Liver (tissue), 9 donors: ENCODE data around the gene TFR2. TPM values are rescaled to one million over a fixed set of nuclear protein-coding genes. Genes with fewer than 3 reads are reported as not detected.

Experiments
- DNase-seq: peaks from one replicate; pipeline ENCODE4 v3.0.0-alpha.2; 2017; ENCODE audit warnings: low spot score
- H3K27ac ChIP-seq, 2 donors: one replicate each; pipeline ENCODE4 v1.7.0; 2013; ENCODE audit warnings: inconsistent platforms in 2 of 2, low read length in 2 of 2, control low read depth in 1 of 2, low read depth in 1 of 2, mild to moderate bottlenecking in 1 of 2
- H3K27me3 ChIP-seq, 4 donors: one replicate each; pipeline versions ENCODE4 v1.6.1 to v1.7.0; 2013; ENCODE audit warnings: low read length in 3 of 4, inconsistent platforms in 1 of 4, mild to moderate bottlenecking in 1 of 4, moderate library complexity in 1 of 4; ENCODE audit not compliant: control insufficient read depth in 4 of 4, insufficient read depth in 4 of 4
- H3K36me3 ChIP-seq, 4 donors: one replicate each; pipeline versions ENCODE4 v1.6.1 to v1.7.0; 2013; ENCODE audit warnings: low read length in 3 of 4, mild to moderate bottlenecking in 3 of 4, low read depth in 1 of 4, moderate library complexity in 1 of 4; ENCODE audit not compliant: control insufficient read depth in 4 of 4, insufficient read depth in 3 of 4
- H3K4me1 ChIP-seq, 4 donors: one replicate each; pipeline versions ENCODE4 v1.6.1 to v1.7.0; 2013; ENCODE audit warnings: low read length in 3 of 4, mild to moderate bottlenecking in 3 of 4, moderate library complexity in 1 of 4; ENCODE audit not compliant: control insufficient read depth in 4 of 4, insufficient read depth in 4 of 4
- H3K4me3 ChIP-seq, 3 donors: one replicate each; pipeline versions ENCODE4 v1.6.1 to v1.7.0; 2013; ENCODE audit warnings: low read length in 3 of 3, control low read depth in 1 of 3, low read depth in 1 of 3, mild to moderate bottlenecking in 1 of 3
- H3K9ac ChIP-seq, 2 donors: one replicate each; pipeline ENCODE4 v1.7.0; 2013; ENCODE audit warnings: low read length in 2 of 2, mild to moderate bottlenecking in 2 of 2, moderate library complexity in 2 of 2, control low read depth in 1 of 2, low read depth in 1 of 2
- H3K9me3 ChIP-seq, 4 donors: one replicate each; pipeline versions ENCODE4 v1.6.1 to v1.7.0; 2013; ENCODE audit warnings: low read length in 3 of 4; ENCODE audit not compliant: control insufficient read depth in 4 of 4
- ATF3 ChIP-seq: IDR thresholded peaks from 2 replicates; pipeline ENCODE4 v1.6.1; 2016; ENCODE audit warnings: antibody characterized with exemption
- CTCF ChIP-seq: fragments of 150-350 bp; IDR thresholded peaks from 2 replicates; pipeline ENCODE4 v1.5.1; 2017; ENCODE audit warnings: improper control_type of control experiment, low read depth, low read length; ENCODE audit not compliant: missing input control
- EGR1 ChIP-seq, 2 donors: IDR thresholded peaks; 2 replicates each; pipeline ENCODE4 v1.6.1; 2016 to 2018; ENCODE audit warnings: antibody characterized with exemption in 2 of 2, low read depth in 2 of 2
- FOXA1 ChIP-seq: IDR thresholded peaks from 2 replicates; pipeline ENCODE4 v1.6.1; 2016; ENCODE audit warnings: antibody characterized with exemption
- FOXA2 ChIP-seq: IDR thresholded peaks from 2 replicates; pipeline ENCODE4 v1.6.1; 2016; ENCODE audit warnings: antibody characterized with exemption
- GABPA ChIP-seq, 2 donors: IDR thresholded peaks in 1 of 2; conservative IDR thresholded peaks in 1 of 2; 2 replicates each; pipeline ENCODE4 v1.6.1; 2016; ENCODE audit warnings: antibody characterized with exemption in 2 of 2, mild to moderate bottlenecking in 1 of 2, moderate library complexity in 1 of 2
- HNF4A ChIP-seq, 2 donors: conservative IDR thresholded peaks; 2 replicates each; pipeline ENCODE4 v1.6.1; 2016; ENCODE audit warnings: antibody characterized with exemption in 2 of 2, mild to moderate bottlenecking in 2 of 2
- HNF4G ChIP-seq: IDR thresholded peaks from 2 replicates; pipeline ENCODE4 v1.6.1; 2016; ENCODE audit warnings: antibody characterized with exemption
- JUND ChIP-seq, 2 donors: IDR thresholded peaks; 2 replicates each; pipeline ENCODE4 v1.6.1; 2016; ENCODE audit warnings: antibody characterized with exemption in 2 of 2
- MAX ChIP-seq: IDR thresholded peaks from 2 replicates; pipeline ENCODE4 v1.6.1; 2016; ENCODE audit warnings: antibody characterized with exemption
- NR2F2 ChIP-seq: IDR thresholded peaks from 2 replicates; pipeline ENCODE4 v1.6.1; 2016; ENCODE audit warnings: antibody characterized with exemption
- RAD21 ChIP-seq, 2 donors: IDR thresholded peaks; 2 replicates each; pipeline ENCODE4 v1.6.1; 2016; ENCODE audit warnings: antibody characterized with exemption in 2 of 2, mild to moderate bottlenecking in 2 of 2
- REST ChIP-seq: IDR thresholded peaks from 2 replicates; pipeline ENCODE4 v1.6.1; 2016; ENCODE audit warnings: antibody characterized with exemption, mild to moderate bottlenecking
- RXRA ChIP-seq, 2 donors: IDR thresholded peaks; 2 replicates each; pipeline ENCODE4 v1.6.1; 2017 to 2018; ENCODE audit warnings: antibody characterized with exemption in 2 of 2, mild to moderate bottlenecking in 1 of 2
- SP1 ChIP-seq: IDR thresholded peaks from 2 replicates; pipeline ENCODE4 v1.6.1; 2018; ENCODE audit warnings: antibody characterized with exemption, mild to moderate bottlenecking
- TAF1 ChIP-seq: conservative IDR thresholded peaks from 2 replicates; pipeline ENCODE4 v1.6.1; 2016; ENCODE audit warnings: antibody characterized with exemption, mild to moderate bottlenecking
- YY1 ChIP-seq: IDR thresholded peaks from 2 replicates; pipeline ENCODE4 v1.6.1; 2016; ENCODE audit warnings: antibody characterized with exemption, mild to moderate bottlenecking
- ZBTB33 ChIP-seq: IDR thresholded peaks from 2 replicates; pipeline ENCODE4 v1.6.1; 2016; ENCODE audit warnings: antibody characterized with exemption
- WGBS: extraction: QIAGEN DNeasy Blood & Tissue Kit; methylation state at CpG from one replicate; pipeline ENCODE4 v1.1.7; 2013; 5-methylcytosine and 5-hydroxymethylcytosine counted together
- polyA plus RNA-seq, 2 donors: library from polyadenylated mRNA; stranded (reverse) in 1 of 2; unstranded in 1 of 2; fragments of 200-250 nt in 1 of 2; fragments of >200 nt in 1 of 2; fragmentation: Nextera tagmentation in 1 of 2; extraction: Ambion mirVana in 1 of 2; gene quantifications; one replicate each; pipeline versions ENCODE4 v1.2.1 to v1.2.3, GENCODE V29; 2013 to 2015
- total RNA-seq, 2 donors: library from RNA; depleted of rRNA; stranded (reverse); fragments of >200 nt; gene quantifications; one replicate each; pipeline ENCODE4 v1.2.3, GENCODE V29; 2014
- donor health status: healthy.
- donor health status: healthy.
- donor health status: healthy.
- donor health status: healthy.
- donor health status: healthy.

TFR2 gene
- total and polyA plus RNA-seq, 4 donors, result 276 to 663 (median 356) TPM

- Histone ChIP-seq H3K4me3 (no peak overlapping the region), H3K36me3 (peaks cover 25 to 59% (median 31%) of the 10 kb centered on the region in 4 donors), H3K27me3 (no peaks in the 10 kb centered on the region), H3K9ac (no peak overlapping the region), H3K27ac (no peak overlapping the region), H3K9me3 (no peaks in the 10 kb centered on the region), H3K4me1 (peaks cover 2 to 33% (median 22%) of the 10 kb centered on the region in 4 donors)
- WGBS, result 93% methylated on average over 11 of the region's 11 CpGs
- no peak for TF ChIP-seq MAX
- no peak for DNase-seq
Measured at GRCh38 chr7:100580466-100581283, 60.7 kb downstream of the TFR2 start.

- Histone ChIP-seq H3K4me3 (no peak overlapping the region), H3K36me3 (peaks cover 25 to 59% (median 32%) of the 10 kb centered on the region in 4 donors), H3K9ac (no peak overlapping the region), H3K27ac (no peak overlapping the region), H3K9me3 (no peaks in the 10 kb centered on the region), H3K4me1 (peaks cover 2 to 20% (median 11%) of the 10 kb centered on the region in 4 donors), H3K27me3 (no peaks in the 10 kb centered on the region)
- no peak for TF ChIP-seq TAF1
- TF ChIP-seq HNF4G, result no peak
- TF ChIP-seq HNF4A (conservative IDR thresholded peaks at IDR 0.05), result no peak
- no peak for TF ChIP-seq ATF3
- TF ChIP-seq CTCF, result no peak
- TF ChIP-seq RAD21 (IDR thresholded peaks at IDR 0.05), result no peak
- no peak for TF ChIP-seq FOXA2
- no peak for TF ChIP-seq GABPA (IDR thresholded peaks at IDR 0.05 in 1 of 2, conservative IDR thresholded peaks at IDR 0.05 in 1 of 2)
- TF ChIP-seq EGR1 (IDR thresholded peaks at IDR 0.05; ENCODE audit: low read depth in 2 of 2), result no peak
- no peak for TF ChIP-seq NR2F2
- no peak for TF ChIP-seq RXRA (IDR thresholded peaks at IDR 0.05)
- no peak for TF ChIP-seq JUND (IDR thresholded peaks at IDR 0.05)
- TF ChIP-seq MAX, result no peak
- no peak for TF ChIP-seq SP1
- no peak for TF ChIP-seq YY1
- TF ChIP-seq ZBTB33, result no peak
- no peak for TF ChIP-seq FOXA1
- no peak for TF ChIP-seq REST
- 94% methylated on average over 28 of the region's 28 CpGs for WGBS
- no peak for DNase-seq
Measured at GRCh38 chr7:100578246-100579183, 62.8 kb downstream of the TFR2 start.
